MG63 (cell line): ENCODE data around the gene NSF. TPM values are rescaled to one million over a fixed set of nuclear protein-coding genes. Genes with fewer than 3 reads are reported as not detected.
"Not testable (repeated sequence)": the region's sequence is repeated elsewhere in the genome, so short reads cannot be mapped to it uniquely, and the experiment has no call there.

Experiments
- DNase-seq: peaks from one replicate; pipeline ENCODE4 v3.0.0-alpha.2; 2020
- H3K27me3 ChIP-seq: fragments of 250-450 bp; sonication (Bioruptor Pico); 2 replicates; pipeline ENCODE4 v1.5.1; 2020; ENCODE audit warnings: mild to moderate bottlenecking, moderate library complexity
- H3K36me3 ChIP-seq: fragments of 250-450 bp; sonication (Bioruptor Pico); 2 replicates; pipeline ENCODE4 v1.5.1; 2020; ENCODE audit warnings: mild to moderate bottlenecking, moderate library complexity
- H3K4me3 ChIP-seq: fragments of 250-450 bp; sonication (Bioruptor Pico); 2 replicates; pipeline ENCODE4 v1.5.1; 2020; ENCODE audit warnings: mild to moderate bottlenecking, moderate library complexity
- H3K9me3 ChIP-seq: fragments of 250-450 bp; sonication (Bioruptor Pico); 2 replicates; pipeline ENCODE4 v1.5.1; 2020; ENCODE audit warnings: mild to moderate bottlenecking, moderate library complexity
- total RNA-seq: library from RNA; depleted of rRNA; stranded (reverse); fragments of >200 nt; shearing (Covaris generic); gene quantifications from 2 replicates; pipeline ENCODE4 v1.2.3, GENCODE V29; 2014; ENCODE audit warnings: low replicate concordance

The NSF gene
- total RNA-seq, 1 experiment from 2014 or later, result 22.0 TPM

GRCh38 chr17:46763416-46763815 lies 172.9 kb downstream of the NSF start:
- no peak for DNase-seq
- Histone ChIP-seq H3K9me3 (no peaks in the 10 kb centered on the region), H3K27me3 (no peaks in the 10 kb centered on the region), H3K4me3 (no peak overlapping the region), H3K36me3 (peaks cover 4% of the 10 kb centered on the region)

DNA sequence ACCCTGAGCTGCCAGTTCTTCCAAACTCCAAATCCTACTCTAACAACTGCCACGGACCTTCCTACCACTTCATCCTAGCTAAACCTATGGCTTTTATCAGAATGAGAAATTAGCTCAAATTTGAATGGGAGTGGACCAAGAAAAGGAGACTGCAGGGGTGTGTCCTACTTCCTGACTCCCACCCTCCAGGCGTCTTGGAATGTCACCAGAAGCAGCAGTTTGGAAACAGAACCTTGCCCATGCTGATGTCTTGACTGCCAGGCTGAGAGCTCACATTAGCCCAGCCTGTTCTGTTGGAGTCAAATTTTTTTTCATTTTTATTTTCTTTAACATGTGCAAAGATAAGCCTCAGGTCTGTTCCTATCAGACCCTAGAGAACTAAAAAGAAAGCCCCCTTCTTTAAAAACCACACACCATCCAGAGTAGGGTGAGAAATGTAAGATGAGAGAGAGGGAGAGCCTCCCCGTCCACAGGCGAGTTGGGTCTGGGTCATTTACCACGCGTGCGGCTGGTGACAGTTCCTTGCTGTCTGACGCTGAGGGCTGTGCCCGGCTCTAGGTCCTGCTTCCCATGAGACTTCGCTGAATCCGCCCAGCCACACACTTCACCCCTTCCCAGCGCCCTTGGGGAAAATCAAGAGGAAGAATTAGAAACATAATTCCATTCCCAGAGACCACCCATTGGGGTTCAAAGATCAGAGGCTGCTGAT lies 173.7 kb downstream of the NSF start:
- H3K4me3 ChIP-seq, result no peak overlapping the region
- no peak for DNase-seq
- H3K27me3 ChIP-seq, result no peaks in the 10 kb centered on the region
- H3K9me3 ChIP-seq, result no peaks in the 10 kb centered on the region
- H3K36me3 ChIP-seq, result peaks cover 4% of the 10 kb centered on the region

GRCh38 chr17:46764709-46765401 lies 174.4 kb downstream of the NSF start:
- no peaks in the 10 kb centered on the region for H3K27me3 ChIP-seq

GRCh38 chr17:46765453-46765852 lies 175.0 kb downstream of the NSF start:
- Histone ChIP-seq H3K9me3 (no peaks in the 10 kb centered on the region), H3K27me3 (no peaks in the 10 kb centered on the region), H3K4me3 (no peak overlapping the region), H3K36me3 (peaks cover 4% of the 10 kb centered on the region)
- no peak for DNase-seq

More at GRCh38 chr17:46764709-46765401, 174.4 kb downstream of the NSF start:
- Histone ChIP-seq H3K9me3 (no peaks in the 10 kb centered on the region), H3K4me3 (no peak overlapping the region), H3K36me3 (peaks cover 4% of the 10 kb centered on the region)
- peak; percentile 53 for DNase-seq

DNA sequence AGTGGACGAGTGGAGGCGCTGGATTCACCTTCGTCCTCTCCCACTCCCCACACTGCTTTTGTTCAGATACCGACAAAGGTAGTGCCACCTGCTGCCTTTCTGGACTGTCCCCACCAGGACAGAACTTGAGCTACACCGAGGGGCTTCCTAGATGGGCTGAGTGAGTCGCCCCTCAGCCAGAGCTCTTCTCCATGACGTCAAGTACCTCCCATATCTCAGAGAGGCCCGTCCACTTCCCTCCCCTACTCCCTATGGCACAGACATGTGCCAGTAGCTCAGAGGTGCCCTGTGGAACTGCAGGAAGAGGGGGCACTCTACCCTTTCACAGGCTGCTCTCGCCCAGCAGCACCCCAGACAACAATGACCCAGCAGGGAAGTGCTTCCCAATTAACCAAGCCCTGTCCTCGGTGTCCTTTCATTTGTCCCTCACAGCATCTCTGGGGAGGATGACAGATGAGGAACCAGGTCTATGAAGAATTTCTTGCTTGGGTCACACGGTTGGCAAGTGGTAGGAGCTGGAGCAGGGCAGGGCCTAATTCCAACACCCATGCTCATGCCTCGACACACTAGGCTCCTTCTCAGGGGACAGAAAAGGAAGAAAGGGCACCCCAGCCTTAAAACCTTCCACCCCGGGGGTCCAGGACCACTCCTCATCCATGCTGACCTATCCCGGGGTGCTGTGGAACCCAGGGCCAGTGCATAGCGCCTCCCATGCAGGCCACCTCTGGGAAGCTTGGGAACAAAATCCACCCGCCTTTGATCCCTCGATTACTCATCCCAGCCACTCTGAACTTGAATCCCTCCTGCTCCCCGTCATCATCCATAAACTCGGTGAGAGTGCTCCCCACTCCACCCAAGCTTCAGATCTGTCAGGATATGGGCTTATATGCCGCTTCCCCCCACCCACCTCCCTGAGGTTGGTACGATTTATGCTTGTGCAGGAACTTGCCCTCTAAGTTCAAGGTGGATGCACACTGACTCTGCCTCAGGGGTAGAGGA lies 176.3 kb downstream of the NSF start:
- no peak for DNase-seq
- Histone ChIP-seq H3K36me3 (peaks cover 4% of the 10 kb centered on the region), H3K9me3 (no peaks in the 10 kb centered on the region)

DNA sequence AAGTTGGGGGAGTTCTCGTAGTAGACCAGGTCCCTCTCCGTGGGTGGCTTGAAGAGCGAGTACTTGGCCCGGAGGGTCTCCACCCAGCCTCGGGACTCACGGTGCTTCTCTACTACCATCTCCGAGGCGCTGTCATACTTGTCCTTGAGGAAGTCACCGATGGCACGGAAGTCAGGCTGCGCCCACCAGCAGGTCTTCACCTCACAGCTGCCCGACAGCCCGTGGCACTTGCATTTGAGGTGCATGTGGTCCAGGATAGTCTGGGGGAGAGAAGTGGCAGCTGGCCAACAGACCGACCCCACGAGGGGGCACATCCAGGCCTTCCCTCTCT lies 178.0 kb downstream of the NSF start:
- H3K9me3 ChIP-seq, result no peaks in the 10 kb centered on the region
- peaks cover 4% of the 10 kb centered on the region; the same call in 1 of the 2 replicates for H3K36me3 ChIP-seq
- H3K4me3 ChIP-seq, result no peak overlapping the region
- H3K27me3 ChIP-seq, result no peaks in the 10 kb centered on the region
- DNase-seq, result no peak

More for the DNA sequence above, 176.3 kb downstream of the NSF start:
- H3K4me3 ChIP-seq, result no peak overlapping the region
- no peaks in the 10 kb centered on the region for H3K27me3 ChIP-seq

- not testable (repeated sequence) for H3K4me3 ChIP-seq, H3K36me3 ChIP-seq, DNase-seq, H3K27me3 ChIP-seq, H3K9me3 ChIP-seq
Measured at GRCh38 chr17:46768896-46769295, 178.4 kb downstream of the NSF start.

- Histone ChIP-seq H3K9me3 (no peaks in the 10 kb centered on the region), H3K4me3 (no peak overlapping the region), H3K36me3 (peaks cover 3% of the 10 kb centered on the region; the same call in 1 of the 2 replicates), H3K27me3 (no peaks in the 10 kb centered on the region)
- peak; percentile 32 for DNase-seq
Measured at GRCh38 chr17:46769531-46770438, 179.3 kb downstream of the NSF start.

DNA sequence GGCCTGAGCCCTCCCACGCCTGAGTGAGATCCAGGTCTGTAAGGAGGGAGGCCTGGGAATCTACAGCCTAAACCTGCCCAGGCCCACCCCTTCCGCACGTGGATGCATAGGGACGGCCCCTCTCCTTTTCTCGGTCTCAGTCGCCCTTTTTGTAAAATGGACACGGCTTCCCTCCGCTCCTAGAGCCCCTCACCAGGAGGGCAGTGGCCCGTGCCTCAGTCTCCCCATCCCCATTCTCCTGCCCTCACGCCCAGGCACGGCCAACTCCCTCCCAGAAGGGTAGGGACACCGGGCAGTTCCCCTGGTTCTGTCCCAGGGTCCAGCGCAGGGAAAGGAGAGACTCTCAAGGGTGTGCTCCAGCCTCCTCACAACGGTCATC lies 180.0 kb downstream of the NSF start:
- Histone ChIP-seq H3K4me3 (peak overlapping the region; percentile 44), H3K36me3 (no peaks in the 10 kb centered on the region), H3K27me3 (no peaks in the 10 kb centered on the region), H3K9me3 (no peaks in the 10 kb centered on the region)
- DNase-seq, result no peak

DNA sequence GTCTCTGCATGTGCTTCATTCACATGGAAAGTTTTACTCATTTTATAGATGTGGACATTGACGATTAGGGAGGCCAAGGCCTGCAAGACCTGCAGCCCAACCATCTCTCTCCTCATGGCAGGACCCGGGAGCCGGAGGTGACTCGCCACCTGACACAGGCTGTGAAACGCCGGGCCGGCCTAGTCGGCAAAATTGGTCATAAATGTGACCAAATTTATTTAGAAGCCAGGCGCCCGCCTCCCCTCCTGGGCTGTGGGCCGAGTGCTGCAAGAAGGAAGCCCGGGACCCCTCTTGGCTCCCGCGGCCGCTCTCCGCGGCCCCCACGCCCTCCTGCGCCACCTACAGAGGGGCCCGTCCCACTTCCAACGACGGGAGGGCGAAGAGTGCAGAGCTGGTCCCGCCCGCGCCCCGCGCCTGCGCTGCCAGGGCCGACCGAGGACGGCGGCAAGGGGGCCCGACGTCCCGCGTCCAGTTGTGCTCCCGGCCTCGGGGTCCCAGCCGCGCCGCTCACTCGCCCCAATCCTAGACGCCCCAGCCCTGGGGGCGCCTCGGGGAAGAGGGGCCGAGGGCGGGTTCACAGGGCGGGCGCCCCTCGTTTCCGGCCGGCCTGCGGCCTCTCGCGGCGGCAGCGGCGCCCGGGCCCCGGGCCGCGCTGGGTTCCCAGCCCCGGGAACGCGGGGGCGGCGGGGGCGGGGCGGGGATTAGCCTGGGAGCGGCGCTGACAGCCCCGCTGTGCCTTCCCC lies 180.5 kb downstream of the NSF start:
- DNase-seq, result peak; percentile 71
- Histone ChIP-seq H3K27me3 (no peaks in the 10 kb centered on the region), H3K36me3 (no peaks in the 10 kb centered on the region), H3K4me3 (peak overlapping the region; percentile 44), H3K9me3 (no peaks in the 10 kb centered on the region)

- H3K4me3 ChIP-seq, result peak overlapping the region; percentile 45
- no peaks in the 10 kb centered on the region for H3K27me3 ChIP-seq
- peak; percentile 70 for DNase-seq
- no peaks in the 10 kb centered on the region for H3K36me3 ChIP-seq
- no peaks in the 10 kb centered on the region for H3K9me3 ChIP-seq
Measured at GRCh38 chr17:46771561-46772474, 181.3 kb downstream of the NSF start.

GRCh38 chr17:46772475-46773220 lies 182.2 kb downstream of the NSF start:
- DNase-seq, result no peak
- Histone ChIP-seq H3K9me3 (no peaks in the 10 kb centered on the region), H3K27me3 (no peaks in the 10 kb centered on the region; the same call in 1 of the 2 replicates), H3K36me3 (no peaks in the 10 kb centered on the region), H3K4me3 (peak overlapping the region; percentile 45; the same call in 1 of the 2 replicates)

GRCh38 chr17:46773221-46773605 lies 182.7 kb downstream of the NSF start:
- no peaks in the 10 kb centered on the region for H3K9me3 ChIP-seq
- H3K36me3 ChIP-seq, result no peaks in the 10 kb centered on the region
- H3K27me3 ChIP-seq, result no peaks in the 10 kb centered on the region; the same call in 1 of the 2 replicates
- H3K4me3 ChIP-seq, result no peak overlapping the region
- no peak for DNase-seq

DNA sequence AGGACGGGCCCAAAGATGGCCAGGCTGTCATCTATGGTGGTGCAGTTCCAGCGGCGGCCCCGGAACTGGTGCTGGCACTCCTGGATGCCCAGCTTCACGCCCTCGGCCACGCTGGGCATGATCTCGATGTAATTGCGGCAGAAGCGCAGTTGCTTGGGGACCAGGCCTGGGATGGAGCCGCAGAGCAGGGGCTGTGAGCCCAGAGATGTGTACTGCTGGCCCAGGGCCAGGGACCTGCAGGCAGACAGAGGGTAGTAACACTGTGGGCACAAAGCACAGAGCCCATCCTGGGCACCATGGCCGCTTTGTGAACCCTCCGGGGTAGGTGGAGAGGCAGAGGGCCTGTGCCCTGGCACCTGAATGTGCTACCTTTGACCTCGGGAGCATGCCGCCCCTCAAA lies 183.2 kb downstream of the NSF start:
- Histone ChIP-seq H3K9me3 (no peaks in the 10 kb centered on the region), H3K27me3 (no peaks in the 10 kb centered on the region; the same call in 1 of the 2 replicates), H3K4me3 (no peak overlapping the region), H3K36me3 (no peaks in the 10 kb centered on the region)
- no peak for DNase-seq
